Lower leg skin (tissue), 3 donors: Measurements from ENCODE around the gene TULP4.

Experiments
- POLR2A ChIP-seq, 2 donors: fragments of 450-650 bp; IDR thresholded peaks; one replicate each; pipeline ENCODE4 v1.6.1; 2016 to 2017; ENCODE audit warnings: antibody characterized with exemption in 2 of 2, mild to moderate bottlenecking in 1 of 2, moderate library complexity in 1 of 2
- TF ChIP-seq, protein P1 (sequence below), 3 donors: fragments of 450-650 bp; IDR thresholded peaks; one replicate each; pipeline ENCODE4 v1.5.1; 2016; ENCODE audit warnings: antibody characterized with exemption in 3 of 3, mild to moderate bottlenecking in 3 of 3, moderate library complexity in 2 of 3

DNA sequence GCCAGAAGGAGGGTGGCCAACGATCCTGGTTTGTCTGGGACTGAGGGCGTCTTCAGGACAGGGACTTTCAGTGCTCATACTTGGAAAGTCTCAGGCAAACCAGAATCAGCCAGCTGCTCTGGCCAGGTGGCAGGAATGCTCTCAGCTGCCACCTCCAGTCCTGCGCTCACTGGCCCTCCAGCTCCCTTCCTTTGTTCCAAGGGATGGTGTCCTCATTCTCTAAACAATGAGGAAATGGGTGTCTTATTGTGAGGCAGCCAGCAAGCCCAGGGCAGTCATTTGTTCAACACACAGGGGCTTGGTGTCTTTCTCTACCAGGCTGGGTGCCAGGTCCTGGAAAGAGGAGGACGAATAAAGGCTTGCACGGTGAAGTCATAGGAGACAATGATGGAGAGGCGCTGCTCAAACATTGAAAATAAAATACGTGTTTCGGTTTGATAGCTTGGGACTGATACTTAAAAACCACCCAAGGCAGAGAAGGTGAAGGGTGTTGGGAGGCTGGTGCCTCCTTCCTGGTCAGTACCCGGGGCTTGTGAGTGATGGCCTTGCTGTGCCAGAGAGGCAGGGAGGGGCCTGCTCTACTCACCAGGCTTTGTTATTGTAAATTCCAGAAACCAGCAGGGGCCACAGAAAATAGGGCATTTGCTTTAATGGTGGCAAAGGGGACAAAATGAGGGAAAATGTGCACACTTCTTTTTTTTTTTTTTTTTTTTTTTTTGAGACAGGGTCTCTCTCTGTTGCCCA is 236.3 kb downstream of the TULP4 start:
- TF ChIP-seq, protein P1, sequence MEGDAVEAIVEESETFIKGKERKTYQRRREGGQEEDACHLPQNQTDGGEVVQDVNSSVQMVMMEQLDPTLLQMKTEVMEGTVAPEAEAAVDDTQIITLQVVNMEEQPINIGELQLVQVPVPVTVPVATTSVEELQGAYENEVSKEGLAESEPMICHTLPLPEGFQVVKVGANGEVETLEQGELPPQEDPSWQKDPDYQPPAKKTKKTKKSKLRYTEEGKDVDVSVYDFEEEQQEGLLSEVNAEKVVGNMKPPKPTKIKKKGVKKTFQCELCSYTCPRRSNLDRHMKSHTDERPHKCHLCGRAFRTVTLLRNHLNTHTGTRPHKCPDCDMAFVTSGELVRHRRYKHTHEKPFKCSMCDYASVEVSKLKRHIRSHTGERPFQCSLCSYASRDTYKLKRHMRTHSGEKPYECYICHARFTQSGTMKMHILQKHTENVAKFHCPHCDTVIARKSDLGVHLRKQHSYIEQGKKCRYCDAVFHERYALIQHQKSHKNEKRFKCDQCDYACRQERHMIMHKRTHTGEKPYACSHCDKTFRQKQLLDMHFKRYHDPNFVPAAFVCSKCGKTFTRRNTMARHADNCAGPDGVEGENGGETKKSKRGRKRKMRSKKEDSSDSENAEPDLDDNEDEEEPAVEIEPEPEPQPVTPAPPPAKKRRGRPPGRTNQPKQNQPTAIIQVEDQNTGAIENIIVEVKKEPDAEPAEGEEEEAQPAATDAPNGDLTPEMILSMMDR (IDR thresholded peaks at IDR 0.05): no peak
- TF ChIP-seq POLR2A (IDR thresholded peaks at IDR 0.05): no peak
